Gastrocnemius medialis (tissue), 4 donors: ENCODE measurements around the gene SETD1A. TPM values are rescaled to one million over a fixed set of nuclear protein-coding genes. Genes with fewer than 3 reads are reported as not detected.

Source experiments
- ATAC-seq, 2 donors: fragments of 150-250 bp; one replicate each; pipeline ENCODE4 v1.9.1; 2016
- DNase-seq, 2 donors: peaks; one replicate each; pipeline ENCODE4 v3.0.0-alpha.2; 2019
- H3K27ac ChIP-seq, 4 donors: fragments of 200-600 bp; sonication (generic); 1 replicate in 1 of 4; 2 replicates in 3 of 4; pipeline ENCODE4 v1.5.1; 2016 to 2018; ENCODE audit warnings: mild to moderate bottlenecking in 2 of 4, moderate library complexity in 1 of 4
- H3K27me3 ChIP-seq, 3 donors: fragments of 200-600 bp; sonication (generic) in 2 of 3; 1 replicate in 1 of 3; 2 replicates in 2 of 3; pipeline versions ENCODE4 v1.5.1 to v1.6.0; 2016 to 2019; ENCODE audit warnings: mild to moderate bottlenecking in 1 of 3, moderate library complexity in 1 of 3
- H3K36me3 ChIP-seq, 2 donors: fragments of 200-600 bp; sonication (generic) in 1 of 2; one replicate each; pipeline ENCODE4 v1.5.1; 2017 to 2018
- H3K4me1 ChIP-seq, 2 donors: fragments of 200-600 bp; sonication (generic) in 1 of 2; one replicate each; pipeline ENCODE4 v1.5.1; 2016 to 2017; ENCODE audit warnings: mild to moderate bottlenecking in 2 of 2
- H3K4me3 ChIP-seq, 4 donors: fragments of 200-600 bp; sonication (generic) in 3 of 4; 1 replicate in 1 of 4; 2 replicates in 3 of 4; pipeline ENCODE4 v1.5.1; 2016 to 2019; ENCODE audit warnings: mild to moderate bottlenecking in 2 of 4
- H3K9me3 ChIP-seq, 3 donors: fragments of 200-600 bp; sonication (generic) in 2 of 3; 1 replicate in 1 of 3; 2 replicates in 2 of 3; pipeline ENCODE4 v1.5.1; 2016 to 2019
- POLR2A ChIP-seq, 2 donors: fragments of 450-650 bp; IDR thresholded peaks; one replicate each; pipeline ENCODE4 v1.6.1; 2017; ENCODE audit warnings: antibody characterized with exemption in 2 of 2, mild to moderate bottlenecking in 2 of 2, moderate library complexity in 2 of 2
- in situ Hi-C, 4 donors: fragments of 200-750 bp; cut with MboI; loops; one replicate each; pipeline versions ENCODE4 v1.15.0 to v1.8.0; 2017; ENCODE audit warnings: low sequenced_read_pairs in 4 of 4
- intact Hi-C: fragments of 100-400 bp; cut with DNase I; formaldehyde crosslinking; loops from one replicate; pipeline ENCODE4 v1.15.1; 2023; ENCODE audit warnings: low total_unique reads
- total RNA-seq, 4 donors: library from RNA; depleted of rRNA; stranded (reverse); fragments of >200 nt; gene quantifications; one replicate each; pipeline versions ENCODE4 v1.1.0 to v1.2.3, GENCODE V29; 2016
- TF ChIP-seq, protein P1 (sequence below), 5 experiments: fragments of 450-650 bp in 3 of 5; fragments of 200-600 bp in 2 of 5; sonication (generic) in 2 of 5; IDR thresholded peaks in 4 of 5; conservative IDR thresholded peaks in 1 of 5; 1 replicate in 4 of 5; 2 replicates in 1 of 5; pipeline ENCODE4 v1.5.1; 2016 to 2019; ENCODE audit warnings: antibody characterized with exemption in 5 of 5, mild to moderate bottlenecking in 3 of 5, moderate library complexity in 3 of 5

The SETD1A gene
- total RNA-seq, 4 donors from 2014 or later: 3.8 to 15.4 (median 9.8) TPM

DNA sequence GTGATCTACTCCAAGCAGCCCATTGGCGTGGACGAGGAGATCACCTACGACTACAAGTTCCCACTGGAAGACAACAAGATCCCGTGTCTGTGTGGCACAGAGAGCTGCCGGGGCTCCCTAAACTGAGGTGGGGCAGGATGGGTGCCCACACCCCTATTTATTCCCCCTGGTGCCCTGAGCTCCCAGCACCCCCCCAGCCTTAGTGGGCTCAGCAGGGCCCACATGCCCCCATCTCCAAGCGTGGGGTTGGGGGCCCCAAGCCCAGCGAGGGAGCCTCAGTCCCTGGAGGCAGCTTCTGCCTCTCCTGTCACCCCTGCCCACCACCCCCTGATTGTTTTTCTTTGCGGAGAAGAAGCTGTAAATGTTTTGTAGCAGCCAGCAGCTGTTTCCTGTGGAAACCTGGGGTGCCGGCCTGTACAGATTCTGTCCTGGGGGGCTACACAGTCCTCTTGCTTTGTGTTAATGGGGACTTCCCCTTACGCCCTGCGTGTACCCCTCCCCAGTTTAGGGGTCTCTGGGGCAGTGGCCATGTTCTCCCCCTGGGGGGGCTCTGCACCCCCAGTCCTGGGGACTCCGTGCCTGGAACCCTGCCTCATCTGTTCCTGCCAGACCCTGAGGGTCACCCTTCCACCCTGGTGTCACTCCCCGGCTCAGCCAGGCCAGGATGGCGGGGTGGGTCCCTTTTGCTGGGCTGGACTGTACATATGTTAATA, 26.5 kb downstream of the SETD1A start:
- H3K4me1 ChIP-seq: peaks cover 9 to 15% of the 10 kb centered on the region in 2 donors
- no peak overlapping the region for H3K4me3 ChIP-seq
- ATAC-seq (no peak), DNase-seq (no peak)
- TF ChIP-seq, protein P1, sequence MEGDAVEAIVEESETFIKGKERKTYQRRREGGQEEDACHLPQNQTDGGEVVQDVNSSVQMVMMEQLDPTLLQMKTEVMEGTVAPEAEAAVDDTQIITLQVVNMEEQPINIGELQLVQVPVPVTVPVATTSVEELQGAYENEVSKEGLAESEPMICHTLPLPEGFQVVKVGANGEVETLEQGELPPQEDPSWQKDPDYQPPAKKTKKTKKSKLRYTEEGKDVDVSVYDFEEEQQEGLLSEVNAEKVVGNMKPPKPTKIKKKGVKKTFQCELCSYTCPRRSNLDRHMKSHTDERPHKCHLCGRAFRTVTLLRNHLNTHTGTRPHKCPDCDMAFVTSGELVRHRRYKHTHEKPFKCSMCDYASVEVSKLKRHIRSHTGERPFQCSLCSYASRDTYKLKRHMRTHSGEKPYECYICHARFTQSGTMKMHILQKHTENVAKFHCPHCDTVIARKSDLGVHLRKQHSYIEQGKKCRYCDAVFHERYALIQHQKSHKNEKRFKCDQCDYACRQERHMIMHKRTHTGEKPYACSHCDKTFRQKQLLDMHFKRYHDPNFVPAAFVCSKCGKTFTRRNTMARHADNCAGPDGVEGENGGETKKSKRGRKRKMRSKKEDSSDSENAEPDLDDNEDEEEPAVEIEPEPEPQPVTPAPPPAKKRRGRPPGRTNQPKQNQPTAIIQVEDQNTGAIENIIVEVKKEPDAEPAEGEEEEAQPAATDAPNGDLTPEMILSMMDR (IDR thresholded peaks at IDR 0.05 in 4 of 5, conservative IDR thresholded peaks at IDR 0.05 in 1 of 5): no peak
- no peak for TF ChIP-seq POLR2A (IDR thresholded peaks at IDR 0.05)
- H3K36me3 ChIP-seq: peaks cover 0 to 42% of the 10 kb centered on the region in 2 donors
- H3K9me3 ChIP-seq: no peaks in the 10 kb centered on the region
- H3K27ac ChIP-seq: no peak overlapping the region
- intact Hi-C loops: loop anchor here (1.0 to 10.0 kb wide), 5 partner anchors 111 to 885 kb away; partner anchors contain the start of genes VKORC1 and ZNF843
- in situ Hi-C loops: loop anchor here in 3 of 4 donors (10.0 to 25.0 kb wide), 5 partner anchors 103 to 878 kb away; partner anchors contain the start of genes ZNF267 (in 3 of the 3), ZNF843 (in 2 of the 3), COX6A2 (in 1 of the 3) and PRSS36 (in 1 of the 3)
- no peaks in the 10 kb centered on the region for H3K27me3 ChIP-seq

DNA sequence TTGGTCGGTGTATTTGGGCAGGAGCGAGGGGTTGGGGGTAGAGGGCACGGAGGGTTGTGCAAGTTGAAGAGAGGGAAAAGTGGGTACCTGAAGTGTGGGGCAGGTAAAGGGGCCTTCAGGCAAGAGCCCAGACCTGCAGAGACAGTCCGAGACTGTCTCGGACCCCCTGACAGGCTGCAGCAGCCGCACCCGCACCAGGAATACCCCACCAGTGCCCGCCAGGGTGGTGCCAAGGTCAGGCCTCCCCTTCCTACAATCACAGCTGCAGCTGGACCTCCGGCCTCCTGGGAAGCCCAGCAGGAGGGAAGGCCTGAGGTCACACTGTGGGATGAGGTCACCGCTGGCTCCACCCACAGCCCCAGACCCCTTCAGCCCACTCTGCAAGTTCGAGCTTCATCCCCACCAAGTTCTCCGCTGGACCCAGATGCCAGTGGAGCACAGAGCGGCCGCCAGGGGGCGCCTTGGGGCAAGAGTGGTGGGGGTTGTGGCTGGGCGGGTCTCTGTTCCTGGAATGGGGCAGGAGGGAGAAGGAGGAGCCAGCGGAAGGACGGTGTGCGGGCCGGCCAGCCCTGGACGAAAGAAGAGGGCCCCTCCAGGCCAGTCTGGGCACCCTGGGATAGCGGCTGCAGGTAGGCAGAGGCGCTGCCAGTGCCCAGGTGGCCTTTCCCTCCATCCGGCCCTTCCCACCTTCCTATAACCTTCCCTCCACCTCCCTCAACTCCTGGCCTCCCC, 27.3 kb downstream of the SETD1A start, which contains the start of gene HSD3B7:
Gene HSD3B7, plus strand, starts transcription at position 539 of the 732 bp plus-strand sequence. CDS start 452 bp downstream, outside the sequence.
- peak; percentile 81 to 87 for ATAC-seq
- Histone ChIP-seq H3K9me3 (no peaks in the 10 kb centered on the region), H3K27ac (peak within 1 kb of the TSS; percentile 69 to 86 (median 78)), H3K4me3 (peak within 1 kb of the TSS; percentile 50 to 66 (median 55)), H3K36me3 (peaks cover 0 to 34% of the 10 kb centered on the region in 2 donors), H3K27me3 (no peaks in the 10 kb centered on the region), H3K4me1 (peaks cover 9 to 15% of the 10 kb centered on the region in 2 donors)
- no peak for TF ChIP-seq POLR2A (IDR thresholded peaks at IDR 0.05)
- TF ChIP-seq, protein P1 (IDR thresholded peaks at IDR 0.05 in 4 of 5, conservative IDR thresholded peaks at IDR 0.05 in 1 of 5): peak; percentile 85 to 98 (median 96)
- in situ Hi-C loops: loop anchor here in 3 of 4 donors (10.0 to 25.0 kb wide), 5 partner anchors 102 to 877 kb away; partner anchors contain the start of genes ZNF267 (in 3 of the 3), ZNF843 (in 2 of the 3), COX6A2 (in 1 of the 3) and PRSS36 (in 1 of the 3)
- intact Hi-C loops: loop anchor here (1.0 to 10.0 kb wide), 6 partner anchors 87 to 884 kb away; partner anchors contain the start of genes VKORC1, ZNF646, ZNF668 and ZNF843
- DNase-seq: peak; percentile 75 to 85

GRCh38 chr16:30985401-30986128, 28.0 kb downstream of the SETD1A start:
- in situ Hi-C loops (loop anchor here in 3 of 4 donors (10.0 to 25.0 kb wide), 5 partner anchors 102 to 877 kb away; partner anchors contain the start of genes ZNF267 (in 3 of the 3), ZNF843 (in 2 of the 3), COX6A2 (in 1 of the 3) and PRSS36 (in 1 of the 3)), intact Hi-C loops (loop anchor here (2.0 to 10.0 kb wide), 5 partner anchors 87 to 883 kb away; partner anchors contain the start of genes VKORC1, ZNF646, ZNF668 and ZNF843)
- Histone ChIP-seq H3K9me3 (no peaks in the 10 kb centered on the region), H3K36me3 (peaks cover 0 to 27% of the 10 kb centered on the region in 2 donors), H3K4me1 (peaks cover 9 to 15% of the 10 kb centered on the region in 2 donors), H3K27me3 (no peaks in the 10 kb centered on the region), H3K4me3 (peak overlapping the region; percentile 50 to 66 (median 55)), H3K27ac (peak overlapping the region; percentile 69 to 86 (median 78))
- no peak for TF ChIP-seq POLR2A (IDR thresholded peaks at IDR 0.05)
- TF ChIP-seq, protein P1 (IDR thresholded peaks at IDR 0.05 in 4 of 5, conservative IDR thresholded peaks at IDR 0.05 in 1 of 5): no peak
- DNase-seq (peak; percentile 26 to 75), ATAC-seq (peak; percentile 61 to 64)
